H9 (cell line): ENCODE results near the gene NPAS3. TPM values are rescaled to one million over a fixed set of nuclear protein-coding genes. Genes with fewer than 3 reads are reported as not detected.

Experiments used
- DNase-seq: peaks from one replicate; pipeline ENCODE4 v3.0.0-alpha.2; 2017
- H2AFZ ChIP-seq: one replicate; pipeline ENCODE4 v1.6.1; 2013; ENCODE audit warnings: mild to moderate bottlenecking, low read length, control low read depth, moderate library complexity
- H2AK5ac ChIP-seq: 2 replicates; pipeline ENCODE4 v1.6.1; 2013; ENCODE audit warnings: low read length, control low read depth, mixed read lengths; ENCODE audit not compliant: insufficient read length
- H2BK120ac ChIP-seq: one replicate; pipeline ENCODE4 v1.6.1; 2013; ENCODE audit warnings: low read depth, mild to moderate bottlenecking, low read length, control low read depth, inconsistent platforms; ENCODE audit not compliant: poor library complexity, severe bottlenecking
- H2BK12ac ChIP-seq: 2 replicates; pipeline ENCODE4 v1.6.1; 2013; ENCODE audit warnings: low read length, control low read depth, mixed read lengths, low read depth; ENCODE audit not compliant: insufficient read length
- H2BK15ac ChIP-seq: 2 replicates; pipeline ENCODE4 v1.6.1; 2013; ENCODE audit warnings: low read depth, low read length, control low read depth
- H2BK20ac ChIP-seq: one replicate; pipeline ENCODE4 v1.6.1; 2013; ENCODE audit warnings: low read depth, mild to moderate bottlenecking, low read length, control low read depth, inconsistent platforms; ENCODE audit not compliant: poor library complexity, severe bottlenecking
- H2BK5ac ChIP-seq: 2 replicates; pipeline ENCODE4 v1.6.1; 2013; ENCODE audit warnings: low read length, control low read depth, mixed read lengths; ENCODE audit not compliant: insufficient read length
- H3K14ac ChIP-seq: 2 replicates; pipeline ENCODE4 v1.6.1; 2013; ENCODE audit warnings: low read length, control low read depth; ENCODE audit not compliant: insufficient read depth
- H3K18ac ChIP-seq: 2 replicates; pipeline ENCODE4 v1.6.1; 2013; ENCODE audit warnings: low read depth, mild to moderate bottlenecking, mixed read lengths, low read length, control low read depth; ENCODE audit not compliant: insufficient read length
- H3K23ac ChIP-seq: 2 replicates; pipeline ENCODE4 v1.6.1; 2013; ENCODE audit warnings: low read length, control low read depth, mixed read lengths, low read depth; ENCODE audit not compliant: insufficient read length
- H3K23me2 ChIP-seq: 2 replicates; pipeline ENCODE4 v1.6.1; 2013; ENCODE audit warnings: low read depth, mild to moderate bottlenecking, mixed read lengths, low read length, control low read depth; ENCODE audit not compliant: insufficient read length, poor library complexity, severe bottlenecking
- H3K27ac ChIP-seq: 2 replicates; pipeline ENCODE4 v1.5.1; 2013; ENCODE audit warnings: low read length, control low read depth, mixed read lengths, low read depth; ENCODE audit not compliant: insufficient read length
- H3K27me3 ChIP-seq: 2 replicates; pipeline ENCODE4 v1.6.1; 2013; ENCODE audit warnings: low read length, control low read depth, inconsistent platforms; ENCODE audit not compliant: insufficient read depth
- H3K4ac ChIP-seq: 2 replicates; pipeline ENCODE4 v1.6.1; 2013; ENCODE audit warnings: low read depth, mild to moderate bottlenecking, control low read depth, inconsistent platforms, low read length, moderate library complexity
- H3K4me1 ChIP-seq: 2 replicates; pipeline ENCODE4 v1.6.1; 2013; ENCODE audit warnings: low read length, control low read depth, inconsistent platforms; ENCODE audit not compliant: insufficient read depth
- H3K4me2 ChIP-seq: 2 replicates; pipeline ENCODE4 v1.6.1; 2013; ENCODE audit warnings: low read length, control low read depth, mixed read lengths; ENCODE audit not compliant: insufficient read length, insufficient read depth
- H3K56ac ChIP-seq: 2 replicates; pipeline ENCODE4 v1.6.1; 2013; ENCODE audit warnings: low read depth, mild to moderate bottlenecking, mixed read lengths, low read length, control low read depth; ENCODE audit not compliant: insufficient read length
- H3K79me1 ChIP-seq: 2 replicates; pipeline ENCODE4 v1.6.1; 2013; ENCODE audit warnings: low read depth, mild to moderate bottlenecking, moderate library complexity, low read length, control low read depth, inconsistent platforms; ENCODE audit not compliant: insufficient read depth, poor library complexity, severe bottlenecking
- H3K79me2 ChIP-seq: 2 replicates; pipeline ENCODE4 v1.6.1; 2013; ENCODE audit warnings: low read length, control low read depth, inconsistent platforms; ENCODE audit not compliant: insufficient read depth
- H3K9ac ChIP-seq: 2 replicates; pipeline ENCODE4 v1.6.1; 2013; ENCODE audit warnings: low read length, control low read depth, mixed read lengths; ENCODE audit not compliant: insufficient read length; ENCODE audit errors: extremely low read depth
- H3K9me3 ChIP-seq: one replicate; pipeline ENCODE4 v1.6.1; 2013; ENCODE audit warnings: low read depth, low read length, inconsistent platforms; ENCODE audit not compliant: control insufficient read depth
- H3T11ph ChIP-seq: one replicate; pipeline ENCODE4 v1.6.1; 2013; ENCODE audit warnings: mild to moderate bottlenecking, low read length, control low read depth, inconsistent platforms
- H4K20me1 ChIP-seq: one replicate; pipeline ENCODE4 v1.6.1; 2013; ENCODE audit not compliant: control insufficient read depth, insufficient read length, insufficient read depth
- H4K5ac ChIP-seq: 2 replicates; pipeline ENCODE4 v1.6.1; 2013; ENCODE audit warnings: low read depth, mild to moderate bottlenecking, mixed read lengths, low read length, control low read depth; ENCODE audit not compliant: insufficient read length
- H4K8ac ChIP-seq: replicated peaks from 2 replicates; pipeline ENCODE4 v1.6.1; 2013; ENCODE audit warnings: low read length, control low read depth, mixed read lengths, low read depth; ENCODE audit not compliant: insufficient read length
- H4K91ac ChIP-seq: 2 replicates; pipeline ENCODE4 v1.6.1; 2013; ENCODE audit warnings: low read depth, mild to moderate bottlenecking, moderate library complexity, mixed read lengths, low read length, control low read depth; ENCODE audit not compliant: insufficient read length
- H3K27ac Mint-ChIP-seq, 3 experiments: 2 replicates in 2 of 3; 3 replicates in 1 of 3; pipeline ENCODE4 v1.8.0; 2020 to 2021; ENCODE audit warnings: mixed read lengths in 3 of 3, mild to moderate bottlenecking in 1 of 3, moderate library complexity in 1 of 3
- H3K27me3 Mint-ChIP-seq: 2 replicates; pipeline ENCODE4 v1.8.0; 2021; ENCODE audit warnings: low read depth, mild to moderate bottlenecking, moderate library complexity, mixed read lengths
- H3K36me3 Mint-ChIP-seq, 3 experiments: 2 replicates in 2 of 3; 3 replicates in 1 of 3; pipeline ENCODE4 v1.8.0; 2020 to 2021; ENCODE audit warnings: low read depth in 3 of 3, mixed read lengths in 3 of 3; ENCODE audit not compliant: insufficient read depth in 1 of 3
- H3K4me1 Mint-ChIP-seq, 2 experiments: 2 replicates each; pipeline ENCODE4 v1.8.0; 2020; ENCODE audit warnings: mixed read lengths in 2 of 2
- H3K4me3 Mint-ChIP-seq, 2 experiments: 2 replicates in 1 of 2; 3 replicates in 1 of 2; pipeline ENCODE4 v1.8.0; 2020 to 2021; ENCODE audit warnings: mild to moderate bottlenecking in 2 of 2, mixed read lengths in 2 of 2, moderate library complexity in 1 of 2
- H3K9me3 Mint-ChIP-seq, 2 experiments: 2 replicates in 1 of 2; 3 replicates in 1 of 2; pipeline ENCODE4 v1.8.0; 2020; ENCODE audit warnings: mild to moderate bottlenecking in 2 of 2, mixed read lengths in 2 of 2, moderate library complexity in 1 of 2
- WGBS: extraction: QIAGEN DNeasy Blood & Tissue Kit; methylation state at CpG from one replicate; pipeline ENCODE4 v1.1.7; 2013; ENCODE audit warnings: missing lambda C conversion rate, low lambda C conversion rate, mixed read lengths; ENCODE audit not compliant: insufficient read length; ENCODE audit errors: extremely low coverage; 5-methylcytosine and 5-hydroxymethylcytosine counted together
- total RNA-seq: library from RNA; stranded (reverse); gene quantifications from 2 replicates; pipeline ENCODE4 v1.2.1, GENCODE V29; 2021
- TF ChIP-seq, protein P1 (sequence below): fragments of 200-600 bp; sonication (generic); conservative IDR thresholded peaks from 3 replicates; pipeline ENCODE4 v1.8.0; 2021; ENCODE audit warnings: antibody characterized with exemption, mild to moderate bottlenecking

Gene NPAS3
- total RNA-seq, 1 experiment from 2014 or later, result 0.17 TPM

DNA sequence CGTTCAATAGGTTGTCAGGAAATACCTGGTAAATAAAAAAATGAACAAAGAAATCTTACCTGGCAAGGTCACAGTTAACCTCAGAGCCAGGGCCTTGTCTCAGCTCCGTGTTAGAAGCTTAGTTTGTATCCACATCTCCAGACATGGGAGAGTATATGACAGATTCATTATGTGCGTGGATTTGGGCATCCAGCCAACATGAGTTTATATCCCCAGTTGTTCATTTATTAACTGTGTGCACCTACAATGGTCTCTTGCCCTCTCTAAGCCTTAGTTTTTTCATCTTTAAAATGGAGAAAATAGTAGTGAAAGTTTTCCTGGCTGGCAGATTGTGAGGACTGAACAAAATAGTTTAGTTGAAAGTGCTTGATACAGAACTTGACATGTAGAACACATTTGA is 437.8 kb downstream of the NPAS3 start:
- H3K4me1 ChIP-seq, result no peaks in the 10 kb centered on the region
- H3K56ac ChIP-seq, result no peak overlapping the region
- no peak overlapping the region for H3K18ac ChIP-seq
- no peak overlapping the region for H2BK15ac ChIP-seq
- H3K27me3 Mint-ChIP-seq, result no peaks in the 10 kb centered on the region
- no peak overlapping the region for H2BK20ac ChIP-seq
- TF ChIP-seq, protein P1, sequence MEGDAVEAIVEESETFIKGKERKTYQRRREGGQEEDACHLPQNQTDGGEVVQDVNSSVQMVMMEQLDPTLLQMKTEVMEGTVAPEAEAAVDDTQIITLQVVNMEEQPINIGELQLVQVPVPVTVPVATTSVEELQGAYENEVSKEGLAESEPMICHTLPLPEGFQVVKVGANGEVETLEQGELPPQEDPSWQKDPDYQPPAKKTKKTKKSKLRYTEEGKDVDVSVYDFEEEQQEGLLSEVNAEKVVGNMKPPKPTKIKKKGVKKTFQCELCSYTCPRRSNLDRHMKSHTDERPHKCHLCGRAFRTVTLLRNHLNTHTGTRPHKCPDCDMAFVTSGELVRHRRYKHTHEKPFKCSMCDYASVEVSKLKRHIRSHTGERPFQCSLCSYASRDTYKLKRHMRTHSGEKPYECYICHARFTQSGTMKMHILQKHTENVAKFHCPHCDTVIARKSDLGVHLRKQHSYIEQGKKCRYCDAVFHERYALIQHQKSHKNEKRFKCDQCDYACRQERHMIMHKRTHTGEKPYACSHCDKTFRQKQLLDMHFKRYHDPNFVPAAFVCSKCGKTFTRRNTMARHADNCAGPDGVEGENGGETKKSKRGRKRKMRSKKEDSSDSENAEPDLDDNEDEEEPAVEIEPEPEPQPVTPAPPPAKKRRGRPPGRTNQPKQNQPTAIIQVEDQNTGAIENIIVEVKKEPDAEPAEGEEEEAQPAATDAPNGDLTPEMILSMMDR, result no peak
- no peak overlapping the region for H4K8ac ChIP-seq
- H3K9me3 Mint-ChIP-seq, result peaks cover 0 to 2% of the 10 kb centered on the region in 2 experiments; a peak in 1 of 5 replicates
- H3K9ac ChIP-seq, result no peak overlapping the region
- H2AFZ ChIP-seq, result no peak overlapping the region
- WGBS, result no CpG with 5 or more reads among the region's 3 CpGs
- H3K27ac ChIP-seq, result no peak overlapping the region
- H3K4me1 Mint-ChIP-seq, result no peaks in the 10 kb centered on the region; a peak in 2 of 4 replicates
- no peak overlapping the region for H2AK5ac ChIP-seq
- peaks cover 0 to 1% (median 0%) of the 10 kb centered on the region in 3 experiments; a peak in 2 of 7 replicates for H3K36me3 Mint-ChIP-seq
- no peaks in the 10 kb centered on the region for H3K79me2 ChIP-seq
- no peaks in the 10 kb centered on the region for H3K23me2 ChIP-seq
- no peak overlapping the region for H4K91ac ChIP-seq
- H4K20me1 ChIP-seq, result no peaks in the 10 kb centered on the region
- no peaks in the 10 kb centered on the region for H3K9me3 ChIP-seq
- H2BK120ac ChIP-seq, result no peak overlapping the region
- no peak overlapping the region for H4K5ac ChIP-seq
- no peak overlapping the region for H3T11ph ChIP-seq
- no peaks in the 10 kb centered on the region for H3K27me3 ChIP-seq
- no peak overlapping the region for H3K27ac Mint-ChIP-seq
- H3K4me2 ChIP-seq, result no peak overlapping the region
- DNase-seq, result no peak
- no peak overlapping the region for H3K4ac ChIP-seq
- no peak overlapping the region for H2BK5ac ChIP-seq
- H3K14ac ChIP-seq, result no peak overlapping the region
- no peaks in the 10 kb centered on the region for H3K79me1 ChIP-seq
- H3K23ac ChIP-seq, result no peak overlapping the region
- no peak overlapping the region for H3K4me3 Mint-ChIP-seq
- H2BK12ac ChIP-seq, result no peak overlapping the region
